Measurements from ENCODE around the gene EIF4G1. TPM values are rescaled to one million over a fixed set of nuclear protein-coding genes. Genes with fewer than 3 reads are reported as not detected.
A peak's percentile ranks its signal among the peaks of the same experiment; 100 is the strongest.

The EIF4G1 gene
- polyA plus RNA-seq, 1 donor from 2014 or later: 66.9 TPM

DNA sequence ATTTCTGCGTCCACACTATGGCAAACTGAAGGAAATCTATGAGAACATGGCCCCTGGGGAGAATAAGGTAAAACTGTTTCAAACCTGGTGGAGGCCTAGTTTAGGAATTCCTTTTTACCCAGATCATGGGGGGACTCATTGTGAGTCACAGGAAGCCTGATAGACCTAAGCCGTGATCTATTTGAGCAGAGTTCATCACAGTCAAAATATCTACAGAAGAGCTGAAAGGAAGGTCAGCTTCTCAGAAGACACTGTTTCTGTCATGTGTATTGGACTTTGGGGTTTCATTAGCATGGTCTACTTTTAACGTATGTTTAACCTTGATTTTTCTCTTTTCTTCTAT lies 14.1 kb upstream of the EIF4G1 start:
- H3K9me2 ChIP-seq (ENCODE audit: insufficient read depth, low read length): no peaks in the 10 kb centered on the region
- H4K20me1 ChIP-seq (ENCODE audit: insufficient read depth): no peaks in the 10 kb centered on the region
- TF ChIP-seq SMC3 (conservative IDR thresholded peaks at IDR 0.05; ENCODE audit: poor library complexity): no peak
- TF ChIP-seq CTCF (IDR thresholded peaks at IDR 0.05; ENCODE audit: poor library complexity, severe bottlenecking): no peak
- peak overlapping the region; percentile 96 for H3K4me3 ChIP-seq (ENCODE audit: low read length)
- H3K79me2 ChIP-seq (replicated peaks; ENCODE audit: insufficient read depth, low read length): peaks cover 21% of the 10 kb centered on the region
- no peak overlapping the region for H3K27ac ChIP-seq (ENCODE audit: low read length)
- no peak overlapping the region for H2AFZ ChIP-seq (ENCODE audit: low read depth, low read length)
- no peaks in the 10 kb centered on the region for H3K36me3 ChIP-seq (ENCODE audit: insufficient read depth, low read length)
- H3K4me2 ChIP-seq (ENCODE audit: low read length): peak overlapping the region; percentile 65
- H3K9ac ChIP-seq (ENCODE audit: low read length): peak overlapping the region; percentile 92
- no peaks in the 10 kb centered on the region for H3K9me3 ChIP-seq (ENCODE audit: low read length)
- no peaks in the 10 kb centered on the region for H3F3A ChIP-seq (ENCODE audit: insufficient read depth, low read length, poor library complexity, severe bottlenecking)
- no peaks in the 10 kb centered on the region for H3K27me3 ChIP-seq (ENCODE audit: insufficient read depth, low read depth, low read length)

GRCh38 chr3:184305577-184305976 lies 8.8 kb upstream of the EIF4G1 start:
- Histone ChIP-seq H3K9ac (ENCODE audit: low read length) (no peak overlapping the region), H3K36me3 (ENCODE audit: insufficient read depth, low read length) (no peaks in the 10 kb centered on the region), H3K79me2 (replicated peaks; ENCODE audit: insufficient read depth, low read length) (peaks cover 7% of the 10 kb centered on the region), H3F3A (ENCODE audit: insufficient read depth, low read length, poor library complexity, severe bottlenecking) (no peaks in the 10 kb centered on the region), H4K20me1 (ENCODE audit: insufficient read depth) (no peaks in the 10 kb centered on the region), H3K27ac (ENCODE audit: low read length) (no peak overlapping the region), H3K4me2 (ENCODE audit: low read length) (no peak overlapping the region), H2AFZ (ENCODE audit: low read depth, low read length) (no peak overlapping the region), H3K9me2 (ENCODE audit: insufficient read depth, low read length) (no peaks in the 10 kb centered on the region), H3K4me3 (ENCODE audit: low read length) (no peak overlapping the region), H3K9me3 (ENCODE audit: low read length) (no peaks in the 10 kb centered on the region), H3K27me3 (ENCODE audit: insufficient read depth, low read depth, low read length) (no peaks in the 10 kb centered on the region)
- TF ChIP-seq CTCF (IDR thresholded peaks at IDR 0.05; ENCODE audit: poor library complexity, severe bottlenecking) (peak; percentile 62), POLR2AphosphoS5 (IDR thresholded peaks at IDR 0.05) (no peak), REST (IDR thresholded peaks at IDR 0.05; ENCODE audit: borderline replicate concordance) (no peak), SMC3 (conservative IDR thresholded peaks at IDR 0.05; ENCODE audit: poor library complexity) (peak; percentile 59), RAD21 (conservative IDR thresholded peaks at IDR 0.05) (peak; percentile 39)

DNA sequence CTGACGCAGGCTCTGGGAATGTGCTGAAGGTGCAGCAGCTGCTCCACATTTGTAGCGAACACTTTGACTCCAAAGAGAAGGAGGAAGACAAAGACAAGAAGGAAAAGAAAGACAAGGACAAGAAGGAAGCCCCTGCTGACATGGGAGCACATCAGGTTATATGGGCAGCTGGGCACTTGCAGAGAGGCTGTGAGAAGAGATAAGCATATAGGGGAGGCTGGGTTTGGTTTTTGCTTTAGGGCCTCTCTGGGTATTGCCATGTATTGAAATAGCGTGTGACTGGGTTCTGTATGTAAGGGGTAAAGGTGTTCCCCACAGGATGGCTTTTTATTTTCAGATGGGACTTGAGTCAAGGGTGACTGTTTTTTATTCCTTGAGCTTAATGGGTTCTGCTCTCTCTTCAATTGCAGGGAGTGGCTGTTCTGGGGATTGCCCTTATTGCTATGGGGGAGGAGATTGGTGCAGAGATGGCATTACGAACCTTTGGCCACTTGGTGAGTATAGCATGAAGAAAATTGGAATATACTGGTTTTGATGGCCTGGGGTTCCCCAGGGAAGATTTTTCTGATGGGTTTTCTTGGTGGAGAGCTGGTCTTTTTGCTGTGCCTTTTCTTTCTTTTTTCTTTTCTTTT lies 7.9 kb upstream of the EIF4G1 start:
- no peak overlapping the region for H3K9ac ChIP-seq (ENCODE audit: low read length)

More for the DNA sequence above, 7.9 kb upstream of the EIF4G1 start:
- Histone ChIP-seq H3K9me3 (ENCODE audit: low read length) (no peaks in the 10 kb centered on the region), H2AFZ (ENCODE audit: low read depth, low read length) (no peak overlapping the region), H3K79me2 (replicated peaks; ENCODE audit: insufficient read depth, low read length) (peaks cover 1% of the 10 kb centered on the region), H3K27me3 (ENCODE audit: insufficient read depth, low read depth, low read length) (no peaks in the 10 kb centered on the region), H3K9me2 (ENCODE audit: insufficient read depth, low read length) (no peaks in the 10 kb centered on the region), H3K27ac (ENCODE audit: low read length) (no peak overlapping the region), H3F3A (ENCODE audit: insufficient read depth, low read length, poor library complexity, severe bottlenecking) (no peaks in the 10 kb centered on the region), H3K36me3 (ENCODE audit: insufficient read depth, low read length) (no peaks in the 10 kb centered on the region), H3K4me2 (ENCODE audit: low read length) (no peak overlapping the region), H4K20me1 (ENCODE audit: insufficient read depth) (no peaks in the 10 kb centered on the region), H3K4me3 (ENCODE audit: low read length) (no peak overlapping the region)
- TF ChIP-seq CTCF (IDR thresholded peaks at IDR 0.05; ENCODE audit: poor library complexity, severe bottlenecking) (no peak), REST (IDR thresholded peaks at IDR 0.05; ENCODE audit: borderline replicate concordance) (no peak)

Measured in neural cell (in vitro differentiated cells).